ENCODE measurements around the gene ZC2HC1C. TPM values are rescaled to one million over a fixed set of nuclear protein-coding genes. Genes with fewer than 3 reads are reported as not detected.

Gene ZC2HC1C
- total and polyA plus RNA-seq, 2 of the 13 experiments (the other 11 are each of a cell fraction or from before 2014, with no cell fraction given): 3.3 to 3.5 TPM

DNA sequence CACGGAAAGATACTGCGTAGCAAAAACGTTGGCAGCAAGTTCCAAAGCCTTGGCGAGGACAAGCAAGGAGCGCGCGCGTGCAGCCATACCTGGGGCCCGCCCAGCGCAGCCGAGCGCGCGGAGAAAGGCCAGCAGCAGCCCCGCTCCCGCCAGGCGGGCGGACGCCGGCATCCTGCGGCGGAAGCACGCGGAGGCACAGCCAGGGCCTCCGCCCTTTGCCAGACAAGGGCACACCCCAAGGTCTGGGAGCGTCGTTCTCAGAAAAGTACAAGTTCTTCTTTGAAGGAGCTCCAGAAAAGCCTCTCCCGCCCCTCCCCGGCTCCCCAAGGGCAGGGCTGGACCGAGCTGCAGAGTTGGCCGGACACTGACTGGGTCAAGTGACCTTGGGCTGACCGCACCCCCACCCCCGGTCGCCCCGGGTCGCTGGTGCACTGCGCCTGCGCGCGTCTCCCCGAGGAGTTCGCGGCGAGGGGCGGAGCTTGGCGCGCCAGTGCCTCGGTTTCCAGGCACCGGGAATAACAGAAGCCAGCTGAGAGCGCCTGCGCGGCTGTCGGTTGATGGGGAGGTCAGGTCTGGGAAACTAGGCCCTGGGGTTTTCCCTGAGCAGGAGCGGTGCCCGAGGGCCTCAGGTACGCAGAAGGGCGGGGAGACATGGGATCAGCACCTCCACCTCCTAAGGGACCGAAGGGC, at the start of gene ZC2HC1C (continued):
- TF ChIP-seq MTERF4 (CRISPR knock-in tag; IDR thresholded peaks at IDR 0.05): no peak
- TF ChIP-seq, protein P1, sequence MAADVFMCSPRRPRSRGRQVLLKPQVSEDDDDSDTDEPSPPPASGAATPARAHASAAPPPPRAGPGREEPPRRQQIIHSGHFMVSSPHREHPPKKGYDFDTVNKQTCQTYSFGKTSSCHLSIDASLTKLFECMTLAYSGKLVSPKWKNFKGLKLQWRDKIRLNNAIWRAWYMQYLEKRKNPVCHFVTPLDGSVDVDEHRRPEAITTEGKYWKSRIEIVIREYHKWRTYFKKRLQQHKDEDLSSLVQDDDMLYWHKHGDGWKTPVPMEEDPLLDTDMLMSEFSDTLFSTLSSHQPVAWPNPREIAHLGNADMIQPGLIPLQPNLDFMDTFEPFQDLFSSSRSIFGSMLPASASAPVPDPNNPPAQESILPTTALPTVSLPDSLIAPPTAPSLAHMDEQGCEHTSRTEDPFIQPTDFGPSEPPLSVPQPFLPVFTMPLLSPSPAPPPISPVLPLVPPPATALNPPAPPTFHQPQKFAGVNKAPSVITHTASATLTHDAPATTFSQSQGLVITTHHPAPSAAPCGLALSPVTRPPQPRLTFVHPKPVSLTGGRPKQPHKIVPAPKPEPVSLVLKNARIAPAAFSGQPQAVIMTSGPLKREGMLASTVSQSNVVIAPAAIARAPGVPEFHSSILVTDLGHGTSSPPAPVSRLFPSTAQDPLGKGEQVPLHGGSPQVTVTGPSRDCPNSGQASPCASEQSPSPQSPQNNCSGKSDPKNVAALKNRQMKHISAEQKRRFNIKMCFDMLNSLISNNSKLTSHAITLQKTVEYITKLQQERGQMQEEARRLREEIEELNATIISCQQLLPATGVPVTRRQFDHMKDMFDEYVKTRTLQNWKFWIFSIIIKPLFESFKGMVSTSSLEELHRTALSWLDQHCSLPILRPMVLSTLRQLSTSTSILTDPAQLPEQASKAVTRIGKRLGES (CRISPR knock-in tag; IDR thresholded peaks at IDR 0.05; ENCODE audit: borderline replicate concordance): no peak; the same call in 1 of the 2 replicates
- TF ChIP-seq HOXA9 (CRISPR knock-in tag; IDR thresholded peaks at IDR 0.05; ENCODE audit: borderline replicate concordance): peak; percentile 48; the same call in 1 of the 2 replicates
- no peak for TF ChIP-seq ZNF660 (CRISPR knock-in tag; IDR thresholded peaks at IDR 0.05; ENCODE audit: borderline replicate concordance, low read depth)
- TF ChIP-seq ATF7 (IDR thresholded peaks at IDR 0.05): no peak
- no peak for TF ChIP-seq ATF7 (CRISPR knock-in tag; IDR thresholded peaks at IDR 0.05)
- TF ChIP-seq GTF2F1 (IDR thresholded peaks at IDR 0.05; ENCODE audit: low read length): 0 out of 2 replicates have a peak, but pooled peaks have one; percentile 55
- no peak for TF ChIP-seq PHB2 (IDR thresholded peaks at IDR 0.05; ENCODE audit: partially characterized antibody)
- TF ChIP-seq, protein P2, sequence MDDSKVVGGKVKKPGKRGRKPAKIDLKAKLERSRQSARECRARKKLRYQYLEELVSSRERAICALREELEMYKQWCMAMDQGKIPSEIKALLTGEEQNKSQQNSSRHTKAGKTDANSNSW (CRISPR knock-in tag; IDR thresholded peaks at IDR 0.05; ENCODE audit: borderline replicate concordance): 0 out of 2 replicates have a peak, but pooled peaks have one; percentile 23
- TF ChIP-seq ZNF101 (CRISPR knock-in tag; IDR thresholded peaks at IDR 0.05; ENCODE audit: borderline replicate concordance, low read depth): no peak
- TF ChIP-seq KAT2B (IDR thresholded peaks at IDR 0.05; ENCODE audit: borderline replicate concordance, low read depth, low read length): no peak
- TF ChIP-seq ZNF501 (CRISPR knock-in tag; IDR thresholded peaks at IDR 0.05): peak; percentile 94
- TF ChIP-seq, protein P3, sequence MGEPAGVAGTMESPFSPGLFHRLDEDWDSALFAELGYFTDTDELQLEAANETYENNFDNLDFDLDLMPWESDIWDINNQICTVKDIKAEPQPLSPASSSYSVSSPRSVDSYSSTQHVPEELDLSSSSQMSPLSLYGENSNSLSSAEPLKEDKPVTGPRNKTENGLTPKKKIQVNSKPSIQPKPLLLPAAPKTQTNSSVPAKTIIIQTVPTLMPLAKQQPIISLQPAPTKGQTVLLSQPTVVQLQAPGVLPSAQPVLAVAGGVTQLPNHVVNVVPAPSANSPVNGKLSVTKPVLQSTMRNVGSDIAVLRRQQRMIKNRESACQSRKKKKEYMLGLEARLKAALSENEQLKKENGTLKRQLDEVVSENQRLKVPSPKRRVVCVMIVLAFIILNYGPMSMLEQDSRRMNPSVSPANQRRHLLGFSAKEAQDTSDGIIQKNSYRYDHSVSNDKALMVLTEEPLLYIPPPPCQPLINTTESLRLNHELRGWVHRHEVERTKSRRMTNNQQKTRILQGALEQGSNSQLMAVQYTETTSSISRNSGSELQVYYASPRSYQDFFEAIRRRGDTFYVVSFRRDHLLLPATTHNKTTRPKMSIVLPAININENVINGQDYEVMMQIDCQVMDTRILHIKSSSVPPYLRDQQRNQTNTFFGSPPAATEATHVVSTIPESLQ (CRISPR knock-in tag; conservative IDR thresholded peaks at IDR 0.05): 0 out of 2 replicates have a peak, but pooled peaks have one; percentile 44
- no peak for TF ChIP-seq TMF1 (CRISPR knock-in tag; IDR thresholded peaks at IDR 0.05; ENCODE audit: low read depth)
- peak; percentile 13 for TF ChIP-seq TBL1XR1 (IDR thresholded peaks at IDR 0.05; ENCODE audit: borderline replicate concordance, low read length, partially characterized antibody)
- TF ChIP-seq ZNF12 (CRISPR knock-in tag; IDR thresholded peaks at IDR 0.05): no peak; the same call in 1 of the 2 replicates
- TF ChIP-seq ZNF430 (CRISPR knock-in tag; IDR thresholded peaks at IDR 0.05): peak; percentile 46; the same call in 1 of the 2 replicates
- TF ChIP-seq ZNF317 (CRISPR knock-in tag; IDR thresholded peaks at IDR 0.05): peak; percentile 32; the same call in 1 of the 2 replicates
- TF ChIP-seq ARNT (IDR thresholded peaks at IDR 0.05): no peak
- peak; percentile 96 for TF ChIP-seq ZBED4 (CRISPR knock-in tag; IDR thresholded peaks at IDR 0.05; ENCODE audit: borderline replicate concordance)
